HepG2 (cell line): ENCODE measurements around the gene IGFBP5. TPM values are rescaled to one million over a fixed set of nuclear protein-coding genes. Genes with fewer than 3 reads are reported as not detected.

Source experiments
- ATAC-seq: fragments of 200-7000 bp; cut with Tn5 transposase; 3 replicates; pipeline ENCODE4 v1.9.1; 2020; ENCODE audit warnings: mild to moderate bottlenecking, moderate library complexity
- BruUV-seq: library from RNA; stranded (reverse); fragments of 400-500 nt; replicated peaks from 2 replicates; lab custom pipeline; 2021; lab: Mats Ljungman, UMichigan
- CTCF ChIA-PET: fragments of 300-600 bp; formaldehyde crosslinking; extraction: SDS; loops from one replicate; lab custom pipeline; 2021; ENCODE audit warnings: low total read pairs, inconsistent platforms, low intra/inter-chr PET ratio; lab: Yijun Ruan, JAX
- POLR2A ChIA-PET: fragments of 350-600 bp; sonication (Branson Sonifier 250); formaldehyde crosslinking; loops from one replicate; lab custom pipeline; 2020; ENCODE audit warnings: antibody characterized with exemption, inconsistent platforms; lab: Yijun Ruan, JAX
- DNase-seq: peaks from one replicate; pipeline ENCODE4 v3.0.0-alpha.2; 2015; ENCODE audit warnings: low spot score
- FAIRE-seq: peaks from 3 replicates; lab custom pipeline; 2011; peaks lifted over from hg19 to GRCh38; lab: Jason Lieb, UNC
- H2AFZ ChIP-seq: one replicate; pipeline ENCODE4 v1.6.1; 2011; ENCODE audit warnings: low read length, inconsistent platforms
- H3K27ac ChIP-seq: fragments of 300-600 bp; 3 replicates; pipeline ENCODE4 v1.8.0; 2011; ENCODE audit warnings: mixed run types, mild to moderate bottlenecking, mixed read lengths, low read length, inconsistent platforms; ENCODE audit not compliant: insufficient read depth; ENCODE audit errors: extremely low read length
- H3K27me3 ChIP-seq, 2 experiments: fragments of 200-600 bp in 1 of 2; 2 replicates in 1 of 2; 3 replicates in 1 of 2; pipeline versions ENCODE4 v1.6.0 to v1.8.0; 2011; ENCODE audit warnings: low read length in 2 of 2, mild to moderate bottlenecking in 2 of 2, moderate library complexity in 2 of 2, inconsistent platforms in 1 of 2; ENCODE audit not compliant: insufficient read depth in 2 of 2, control insufficient read depth in 1 of 2
- H3K36me3 ChIP-seq, 2 experiments: fragments of 200-600 bp in 1 of 2; replicated peaks in 1 of 2; 2 replicates in 1 of 2; 3 replicates in 1 of 2; pipeline versions ENCODE4 v1.5.1 to v1.8.0; 2011; ENCODE audit warnings: low read length in 2 of 2, inconsistent platforms in 1 of 2; ENCODE audit not compliant: insufficient read depth in 2 of 2, control insufficient read depth in 1 of 2
- H3K4me1 ChIP-seq: 2 replicates; pipeline ENCODE4 v1.5.1; 2012; ENCODE audit warnings: low read length, inconsistent platforms; ENCODE audit not compliant: insufficient read depth
- H3K4me2 ChIP-seq: 2 replicates; pipeline ENCODE4 v1.6.0; 2011; ENCODE audit warnings: low read depth, low read length, inconsistent platforms
- H3K4me3 ChIP-seq, 3 experiments: fragments of 200-600 bp in 1 of 3; sonication (generic), shearing (Covaris generic) in 1 of 3; replicated peaks in 1 of 3; 2 replicates each; pipeline ENCODE4 v1.5.1; 2011 to 2016; ENCODE audit warnings: low read length in 3 of 3, inconsistent platforms in 2 of 3, low read depth in 2 of 3, mild to moderate bottlenecking in 2 of 3, control low read depth in 1 of 3, mixed read lengths in 1 of 3; ENCODE audit not compliant: insufficient read depth in 1 of 3
- H3K79me2 ChIP-seq: one replicate; pipeline ENCODE4 v1.6.1; 2011; ENCODE audit warnings: low read length, inconsistent platforms; ENCODE audit not compliant: insufficient read depth
- H3K9ac ChIP-seq: 2 replicates; pipeline ENCODE4 v1.6.0; 2011; ENCODE audit warnings: mild to moderate bottlenecking, low read depth, low read length, inconsistent platforms; ENCODE audit not compliant: insufficient read depth
- H3K9me3 ChIP-seq: 2 replicates; pipeline ENCODE4 v1.5.1; 2012; ENCODE audit warnings: mild to moderate bottlenecking, low read length
- H4K20me1 ChIP-seq: 2 replicates; pipeline ENCODE4 v1.6.0; 2011; ENCODE audit warnings: inconsistent platforms, mild to moderate bottlenecking, low read length, moderate library complexity; ENCODE audit not compliant: insufficient read depth
- ASH2L ChIP-seq: fragments of 300-600, 200-600 bp; sonication (generic); IDR thresholded peaks from 2 replicates; pipeline ENCODE4 v1.7.0; 2017; ENCODE audit warnings: low read depth, mild to moderate bottlenecking, moderate library complexity, mixed read lengths, low read length; ENCODE audit not compliant: insufficient read length
- CEBPB ChIP-seq: IDR thresholded peaks from 2 replicates; pipeline ENCODE4 v1.6.1; 2011; ENCODE audit warnings: low read depth, low read length, improper control_type of control experiment, borderline replicate concordance
- EHMT2 ChIP-seq: fragments of 200-600 bp; sonication (generic); IDR thresholded peaks from 2 replicates; pipeline ENCODE4 v1.7.0; 2017; ENCODE audit warnings: antibody characterized with exemption, low read depth, low read length, borderline replicate concordance
- ELF3 ChIP-seq: IDR thresholded peaks from 2 replicates; pipeline ENCODE4 v1.6.1; 2016; ENCODE audit warnings: missing genetic modification reagents, missing compliant biosample characterization
- GABPA ChIP-seq, 2 experiments: IDR thresholded peaks; 2 replicates each; pipeline ENCODE4 v1.6.1; 2011 to 2016; ENCODE audit warnings: low read depth in 2 of 2, low read length in 1 of 2, missing biosample characterization in 1 of 2, missing genetic modification characterization in 1 of 2
- GATAD2A ChIP-seq: IDR thresholded peaks from 2 replicates; pipeline ENCODE4 v1.6.1; 2016
- HNF4A ChIP-seq: sonication (generic); formaldehyde crosslinking; IDR thresholded peaks from 2 replicates; pipeline ENCODE4 v1.4.0; 2020; ENCODE audit warnings: missing genetic modification reagents
- MXD4 ChIP-seq: IDR thresholded peaks from 2 replicates; pipeline ENCODE4 v1.6.1; 2016; ENCODE audit warnings: mild to moderate bottlenecking, missing biosample characterization, missing genetic modification reagents
- NCOR1 ChIP-seq: fragments of 200-600 bp; sonication (generic); IDR thresholded peaks from 2 replicates; pipeline ENCODE4 v1.7.0; 2017; ENCODE audit warnings: antibody characterized with exemption, low read length, borderline replicate concordance
- SNAPC2 ChIP-seq: sonication (generic); formaldehyde crosslinking; IDR thresholded peaks from 2 replicates; pipeline ENCODE4 v1.8.1; 2022; ENCODE audit warnings: mild to moderate bottlenecking, missing genetic modification reagents
- TEAD3 ChIP-seq: optimal IDR thresholded peaks from 2 replicates; pipeline ENCODE3; 2016; ENCODE audit warnings: borderline replicate concordance
- ZKSCAN1 ChIP-seq: fragments of 150-350 bp; IDR thresholded peaks from 2 replicates; pipeline ENCODE4 v1.6.1; 2014; ENCODE audit warnings: low read length
- ZNF121 ChIP-seq: sonication (generic); formaldehyde crosslinking; IDR thresholded peaks from 2 replicates; pipeline ENCODE4 v1.5.0; 2020; ENCODE audit warnings: mild to moderate bottlenecking, missing genetic modification reagents
- ZNF644 ChIP-seq: IDR thresholded peaks from 2 replicates; pipeline ENCODE4 v1.6.1; 2016; ENCODE audit warnings: low read depth
- ZNF660 ChIP-seq: sonication (generic); formaldehyde crosslinking; IDR thresholded peaks from 2 replicates; pipeline ENCODE4 v1.5.1; 2020; ENCODE audit warnings: mild to moderate bottlenecking, low read depth, missing genetic modification reagents, borderline replicate concordance
- WGBS: methylation state at CpG from one replicate; pipeline ENCODE4 v1.1.6; 2017; ENCODE audit warnings: low lambda C conversion rate; 5-methylcytosine and 5-hydroxymethylcytosine counted together
- in situ Hi-C: cut with HindIII; loops from 2 replicates; pipeline ENCODE4 v1.10.0; 2017; ENCODE audit warnings: low pct_unique_long_range_greater_than_20kb; ENCODE audit not compliant: extremely low pct_ligation_motif_present
- intact Hi-C: fragments of 100-400 bp; cut with micrococcal nuclease; formaldehyde crosslinking; loops from one replicate; pipeline ENCODE4 v1.10.0; 2022; ENCODE audit not compliant: unreplicated experiment
- polyA plus RNA-seq, 8 experiments: library from polyadenylated mRNA; depleted of rRNA in 3 of 8; stranded (reverse) in 7 of 8; unstranded in 1 of 8; fragments of >200 nt; fragmentation: Illumina TruSeq in 4 of 8; extraction: Trizol in 4 of 8; gene quantifications; 2 replicates each; pipeline versions ENCODE4 v1.2.1 to v1.2.3, GENCODE V29; 2011 to 2016; ENCODE audit warnings: low read depth in 4 of 8, missing spikeins in 1 of 8, mixed read lengths in 1 of 8; ENCODE audit not compliant: insufficient read depth in 1 of 8
- total RNA-seq, 5 experiments: library from RNA; depleted of rRNA; stranded (reverse); fragments of >200 nt; fragmentation: Illumina TruSeq; extraction: Trizol; gene quantifications; 2 replicates each; pipeline ENCODE4 v1.2.3, GENCODE V29; 2016; ENCODE audit warnings: low read depth in 1 of 5
- TF ChIP-seq, protein P1 (sequence below): sonication (generic); formaldehyde crosslinking; IDR thresholded peaks from 2 replicates; pipeline ENCODE4 v1.4.0; 2020; ENCODE audit warnings: missing genetic modification reagents, mild to moderate bottlenecking, borderline replicate concordance
- TF ChIP-seq, protein P2 (sequence below): IDR thresholded peaks from 2 replicates; pipeline ENCODE4 v1.6.1; 2012; ENCODE audit warnings: low read depth, low read length, improper control_type of control experiment
- TF ChIP-seq, protein P3 (sequence below): sonication (generic); formaldehyde crosslinking; conservative IDR thresholded peaks from 2 replicates; pipeline ENCODE4 v1.4.0; 2020; ENCODE audit warnings: mild to moderate bottlenecking, missing genetic modification reagents, moderate library complexity

IGFBP5 gene
- total and polyA plus RNA-seq, 2 of the 13 experiments (the other 11 are each of a cell fraction or from before 2014, with no cell fraction given), result 0.15 TPM; not detected in 1

DNA sequence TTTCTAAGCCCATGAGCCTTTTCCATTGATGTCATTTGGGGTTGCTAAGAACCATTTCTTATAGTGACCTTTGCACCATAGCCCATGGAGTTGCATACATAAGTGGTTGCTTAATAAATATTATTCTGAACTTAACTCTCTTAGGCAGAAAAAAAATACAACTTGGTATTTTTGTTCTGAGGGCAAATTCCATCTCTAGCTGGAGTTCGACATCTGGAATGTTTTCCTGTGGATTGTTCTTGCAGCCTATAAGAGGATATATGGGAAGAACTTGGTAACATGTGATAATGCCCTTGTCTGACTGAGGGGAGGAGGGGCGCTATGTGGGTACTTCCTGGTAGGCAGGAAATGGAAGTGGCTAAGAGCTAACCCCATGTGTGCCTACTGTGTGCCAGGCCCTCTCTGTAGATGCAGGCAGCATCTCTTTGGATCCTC is 41.4 kb downstream of the IGFBP5 start:
- H4K20me1 ChIP-seq, result no peaks in the 10 kb centered on the region
- H3K79me2 ChIP-seq, result no peaks in the 10 kb centered on the region
- H3K27ac ChIP-seq, result no peak overlapping the region
- no peak overlapping the region for H3K4me2 ChIP-seq
- BruUV-seq, result no TSS peak
- no peaks in the 10 kb centered on the region for H3K9me3 ChIP-seq
- TF ChIP-seq HNF4A (CRISPR knock-in tag) (peak; percentile 56), ZNF644 (CRISPR knock-in tag) (peak; percentile 24; the same call in 1 of the 2 replicates), SNAPC2 (no peak), ZNF660 (CRISPR knock-in tag) (no peak), ZNF121 (no peak), GABPA (IDR thresholded peaks at IDR 0.05; ENCODE audit: low read depth, low read length) (no peak), GABPA (CRISPR knock-in tag; IDR thresholded peaks at IDR 0.05; ENCODE audit: low read depth) (peak; percentile 47), ASH2L (peak; percentile 33), MXD4 (CRISPR knock-in tag) (no peak), EHMT2 (peak; percentile 69; the same call in 1 of the 2 replicates), GATAD2A (0 out of 2 replicates have a peak, but pooled peaks have one; percentile 23), TEAD3 (CRISPR knock-in tag) (peak; percentile 21), ELF3 (CRISPR knock-in tag) (peak; percentile 27; the same call in 1 of the 2 replicates), NCOR1 (peak; percentile 72), ZKSCAN1 (peak; percentile 90), CEBPB (peak; percentile 38; the same call in 1 of the 2 replicates)
- TF ChIP-seq, protein P1, sequence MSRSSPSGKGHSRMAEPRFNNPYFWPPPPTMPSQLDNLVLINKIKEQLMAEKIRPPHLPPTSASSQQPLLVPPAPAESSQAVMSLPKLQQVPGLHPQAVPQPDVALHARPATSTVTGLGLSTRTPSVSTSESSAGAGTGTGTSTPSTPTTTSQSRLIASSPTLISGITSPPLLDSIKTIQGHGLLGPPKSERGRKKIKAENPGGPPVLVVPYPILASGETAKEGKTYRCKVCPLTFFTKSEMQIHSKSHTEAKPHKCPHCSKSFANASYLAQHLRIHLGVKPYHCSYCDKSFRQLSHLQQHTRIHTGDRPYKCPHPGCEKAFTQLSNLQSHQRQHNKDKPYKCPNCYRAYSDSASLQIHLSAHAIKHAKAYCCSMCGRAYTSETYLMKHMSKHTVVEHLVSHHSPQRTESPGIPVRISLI (CRISPR knock-in tag), result peak; percentile 69; the same call in 1 of the 2 replicates
- TF ChIP-seq, protein P2, sequence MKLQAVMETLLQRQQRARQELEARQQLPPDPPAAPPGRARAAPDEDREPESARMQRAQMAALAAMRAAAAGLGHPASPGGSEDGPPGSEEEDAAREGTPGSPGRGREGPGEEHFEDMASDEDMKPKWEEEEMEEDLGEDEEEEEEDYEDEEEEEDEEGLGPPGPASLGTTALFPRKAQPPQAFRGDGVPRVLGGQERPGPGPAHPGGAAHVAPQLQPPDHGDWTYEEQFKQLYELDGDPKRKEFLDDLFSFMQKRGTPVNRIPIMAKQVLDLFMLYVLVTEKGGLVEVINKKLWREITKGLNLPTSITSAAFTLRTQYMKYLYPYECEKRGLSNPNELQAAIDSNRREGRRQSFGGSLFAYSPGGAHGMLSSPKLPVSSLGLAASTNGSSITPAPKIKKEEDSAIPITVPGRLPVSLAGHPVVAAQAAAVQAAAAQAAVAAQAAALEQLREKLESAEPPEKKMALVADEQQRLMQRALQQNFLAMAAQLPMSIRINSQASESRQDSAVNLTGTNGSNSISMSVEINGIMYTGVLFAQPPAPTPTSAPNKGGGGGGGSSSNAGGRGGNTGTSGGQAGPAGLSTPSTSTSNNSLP, result 0 out of 2 replicates have a peak, but pooled peaks have one; percentile 31
- TF ChIP-seq, protein P3, sequence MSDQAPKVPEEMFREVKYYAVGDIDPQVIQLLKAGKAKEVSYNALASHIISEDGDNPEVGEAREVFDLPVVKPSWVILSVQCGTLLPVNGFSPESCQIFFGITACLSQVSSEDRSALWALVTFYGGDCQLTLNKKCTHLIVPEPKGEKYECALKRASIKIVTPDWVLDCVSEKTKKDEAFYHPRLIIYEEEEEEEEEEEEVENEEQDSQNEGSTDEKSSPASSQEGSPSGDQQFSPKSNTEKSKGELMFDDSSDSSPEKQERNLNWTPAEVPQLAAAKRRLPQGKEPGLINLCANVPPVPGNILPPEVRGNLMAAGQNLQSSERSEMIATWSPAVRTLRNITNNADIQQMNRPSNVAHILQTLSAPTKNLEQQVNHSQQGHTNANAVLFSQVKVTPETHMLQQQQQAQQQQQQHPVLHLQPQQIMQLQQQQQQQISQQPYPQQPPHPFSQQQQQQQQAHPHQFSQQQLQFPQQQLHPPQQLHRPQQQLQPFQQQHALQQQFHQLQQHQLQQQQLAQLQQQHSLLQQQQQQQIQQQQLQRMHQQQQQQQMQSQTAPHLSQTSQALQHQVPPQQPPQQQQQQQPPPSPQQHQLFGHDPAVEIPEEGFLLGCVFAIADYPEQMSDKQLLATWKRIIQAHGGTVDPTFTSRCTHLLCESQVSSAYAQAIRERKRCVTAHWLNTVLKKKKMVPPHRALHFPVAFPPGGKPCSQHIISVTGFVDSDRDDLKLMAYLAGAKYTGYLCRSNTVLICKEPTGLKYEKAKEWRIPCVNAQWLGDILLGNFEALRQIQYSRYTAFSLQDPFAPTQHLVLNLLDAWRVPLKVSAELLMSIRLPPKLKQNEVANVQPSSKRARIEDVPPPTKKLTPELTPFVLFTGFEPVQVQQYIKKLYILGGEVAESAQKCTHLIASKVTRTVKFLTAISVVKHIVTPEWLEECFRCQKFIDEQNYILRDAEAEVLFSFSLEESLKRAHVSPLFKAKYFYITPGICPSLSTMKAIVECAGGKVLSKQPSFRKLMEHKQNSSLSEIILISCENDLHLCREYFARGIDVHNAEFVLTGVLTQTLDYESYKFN (CRISPR knock-in tag), result 0 out of 2 replicates have a peak, but pooled peaks have one; percentile 24
- TF ChIP-seq, all 625 proteins: peak for 14
- ChIA-PET CTCF (interaction anchor here (0.9 kb wide), 1 partner anchor 13 kb away, joined by 3 read pairs; no protein-coding TSS in a partner anchor), POLR2A (interaction anchor here (1.1 kb wide), 1 partner anchor 155 kb away, joined by 6 read pairs; the partner anchor contains the start of gene RPL37A)
- no peaks in the 10 kb centered on the region for H3K36me3 ChIP-seq
- H3K4me1 ChIP-seq, result peaks cover 78% of the 10 kb centered on the region
- in situ Hi-C loops (no loop called here), intact Hi-C loops (loop anchor here (2.0 to 5.0 kb wide), 2 partner anchors 17 to 82 kb away; no protein-coding TSS in a partner anchor)
- ATAC-seq, result no peak
- WGBS, result 26% methylated on average over 2 of the region's 2 CpGs
- no peak for FAIRE-seq
- H3K9ac ChIP-seq, result no peak overlapping the region
- H2AFZ ChIP-seq, result no peak overlapping the region
- H3K27me3 ChIP-seq, result peaks cover 0 to 15% of the 10 kb centered on the region in 2 experiments; a peak in 1 of 5 replicates
- H3K4me3 ChIP-seq, result no peak overlapping the region
- peak; percentile 59 for DNase-seq
